Body of pancreas (tissue), 4 donors: ENCODE measurements around the gene RFTN1.

Experiments used
- CTCF ChIP-seq, 7 experiments: fragments of 450-650 bp in 4 of 7; fragments of 200-600 bp in 3 of 7; sonication (generic) in 3 of 7; IDR thresholded peaks; one replicate each; pipeline ENCODE4 v1.5.1; 2016 to 2019; ENCODE audit warnings: antibody characterized with exemption in 7 of 7
- POLR2A ChIP-seq, 3 donors: fragments of 450-650 bp; IDR thresholded peaks; one replicate each; pipeline ENCODE4 v1.6.1; 2016; ENCODE audit warnings: antibody characterized with exemption in 3 of 3, mild to moderate bottlenecking in 2 of 3

- TF ChIP-seq CTCF (IDR thresholded peaks at IDR 0.05) (no peak), POLR2A (IDR thresholded peaks at IDR 0.05) (no peak)
Observed at GRCh38 chr3:16514021-16514700, 662 bp upstream of the RFTN1 start.
